ENCODE measurements around the gene CCDC91.

The CCDC91 gene

GRCh38 chr12:28167981-28168485 lies 22.2 kb upstream of the CCDC91 start:
- CTCF ChIA-PET: no interaction called here
- Histone ChIP-seq H3K36me3 (ENCODE audit: control insufficient read depth in 2 of 2, insufficient read depth in 1 of 2, low read length in 2 of 2) (no peaks in the 10 kb centered on the region), H3K4me3 (ENCODE audit: low read depth, low read length) (no peak overlapping the region), H3K27ac (ENCODE audit: extremely low read depth, low read depth, low read length) (no peak overlapping the region), H3K9me3 (ENCODE audit: control insufficient read depth, insufficient read depth, low read depth, low read length) (no peaks in the 10 kb centered on the region), H3K4me1 (ENCODE audit: control insufficient read depth, insufficient read depth, low read length) (no peaks in the 10 kb centered on the region)
- TF ChIP-seq ZNF248 (tag by site-specific recombination; IDR thresholded peaks at IDR 0.05) (no peak), ZNF133 (tag by site-specific recombination; IDR thresholded peaks at IDR 0.05) (no peak), TSHZ1 (tag by site-specific recombination; IDR thresholded peaks at IDR 0.05; ENCODE audit: borderline replicate concordance) (no peak), ZNF184 (tag by site-specific recombination; IDR thresholded peaks at IDR 0.05) (no peak)
- POLR2A ChIA-PET: no interaction called here

- Histone ChIP-seq H3K4me3 (ENCODE audit: low read depth, low read length) (no peak overlapping the region), H3K4me1 (ENCODE audit: control insufficient read depth, insufficient read depth, low read length) (no peaks in the 10 kb centered on the region), H3K36me3 (ENCODE audit: control insufficient read depth in 2 of 2, insufficient read depth in 1 of 2, low read length in 2 of 2) (no peaks in the 10 kb centered on the region), H3K27ac (ENCODE audit: extremely low read depth, low read depth, low read length) (no peak overlapping the region), H3K9me3 (ENCODE audit: control insufficient read depth, insufficient read depth, low read depth, low read length) (no peaks in the 10 kb centered on the region)
- CTCF ChIA-PET: interaction anchor here (0.7 to 1.7 kb wide), 6 partner anchors 18 to 792 kb away, joined by 3 to 4 read pairs (median 3); no protein-coding TSS in a partner anchor
- TF ChIP-seq ZNF335 (tag by site-specific recombination; conservative IDR thresholded peaks at IDR 0.05): no peak
- no peak for TF ChIP-seq ZNF366 (tag by site-specific recombination; conservative IDR thresholded peaks at IDR 0.05)
- no peak for TF ChIP-seq ZNF514 (tag by site-specific recombination; IDR thresholded peaks at IDR 0.05)
- TF ChIP-seq ZNF140 (tag by site-specific recombination; IDR thresholded peaks at IDR 0.05): no peak
- TF ChIP-seq ZSCAN18 (tag by site-specific recombination; IDR thresholded peaks at IDR 0.05): no peak
- TF ChIP-seq SP3 (tag by site-specific recombination; IDR thresholded peaks at IDR 0.05): no peak
- TF ChIP-seq ZNF223 (tag by site-specific recombination; IDR thresholded peaks at IDR 0.05): no peak
- no peak for TF ChIP-seq ZNF26 (tag by site-specific recombination; IDR thresholded peaks at IDR 0.05)
- no peak for TF ChIP-seq ZNF692 (tag by site-specific recombination; IDR thresholded peaks at IDR 0.05)
- no peak for TF ChIP-seq ATF2 (tag by site-specific recombination; IDR thresholded peaks at IDR 0.05; ENCODE audit: low read depth)
- no peak for TF ChIP-seq ZNF211 (tag by site-specific recombination; IDR thresholded peaks at IDR 0.05; ENCODE audit: low read depth)
- TF ChIP-seq SCRT1 (tag by site-specific recombination; IDR thresholded peaks at IDR 0.05; ENCODE audit: borderline replicate concordance): no peak
- no peak for TF ChIP-seq FEZF1 (tag by site-specific recombination; IDR thresholded peaks at IDR 0.05)
- TF ChIP-seq ZIC2 (tag by site-specific recombination; IDR thresholded peaks at IDR 0.05): no peak
- TF ChIP-seq ZNF785 (tag by site-specific recombination; IDR thresholded peaks at IDR 0.05): no peak
- no peak for TF ChIP-seq ZNF133 (tag by site-specific recombination; IDR thresholded peaks at IDR 0.05)
- TF ChIP-seq ZFP41 (tag by site-specific recombination; IDR thresholded peaks at IDR 0.05; ENCODE audit: borderline replicate concordance): no peak
- POLR2A ChIA-PET: no interaction called here
Observed at GRCh38 chr12:28171356-28172060, 18.7 kb upstream of the CCDC91 start.

Measured in HEK293 (cell line).